ENCODE measurements around the gene BOK. TPM values are rescaled to one million over a fixed set of nuclear protein-coding genes. Genes with fewer than 3 reads are reported as not detected.
"Not testable (repeated sequence)": the region's sequence is repeated elsewhere in the genome, so short reads cannot be mapped to it uniquely, and the experiment has no call there.

Gene BOK, protein sequence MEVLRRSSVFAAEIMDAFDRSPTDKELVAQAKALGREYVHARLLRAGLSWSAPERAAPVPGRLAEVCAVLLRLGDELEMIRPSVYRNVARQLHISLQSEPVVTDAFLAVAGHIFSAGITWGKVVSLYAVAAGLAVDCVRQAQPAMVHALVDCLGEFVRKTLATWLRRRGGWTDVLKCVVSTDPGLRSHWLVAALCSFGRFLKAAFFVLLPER
- total RNA-seq: 4.5 TPM
- long read RNA-seq, transcript BOK-201 (5 exons, 2,657 nt): major isoform, 7 of 13 reads
- long read RNA-seq, partial matches to known transcripts: 5 of 13 reads
- long read RNA-seq, other reads (novel, unspliced or antisense): 1 of 13 reads

DNA sequence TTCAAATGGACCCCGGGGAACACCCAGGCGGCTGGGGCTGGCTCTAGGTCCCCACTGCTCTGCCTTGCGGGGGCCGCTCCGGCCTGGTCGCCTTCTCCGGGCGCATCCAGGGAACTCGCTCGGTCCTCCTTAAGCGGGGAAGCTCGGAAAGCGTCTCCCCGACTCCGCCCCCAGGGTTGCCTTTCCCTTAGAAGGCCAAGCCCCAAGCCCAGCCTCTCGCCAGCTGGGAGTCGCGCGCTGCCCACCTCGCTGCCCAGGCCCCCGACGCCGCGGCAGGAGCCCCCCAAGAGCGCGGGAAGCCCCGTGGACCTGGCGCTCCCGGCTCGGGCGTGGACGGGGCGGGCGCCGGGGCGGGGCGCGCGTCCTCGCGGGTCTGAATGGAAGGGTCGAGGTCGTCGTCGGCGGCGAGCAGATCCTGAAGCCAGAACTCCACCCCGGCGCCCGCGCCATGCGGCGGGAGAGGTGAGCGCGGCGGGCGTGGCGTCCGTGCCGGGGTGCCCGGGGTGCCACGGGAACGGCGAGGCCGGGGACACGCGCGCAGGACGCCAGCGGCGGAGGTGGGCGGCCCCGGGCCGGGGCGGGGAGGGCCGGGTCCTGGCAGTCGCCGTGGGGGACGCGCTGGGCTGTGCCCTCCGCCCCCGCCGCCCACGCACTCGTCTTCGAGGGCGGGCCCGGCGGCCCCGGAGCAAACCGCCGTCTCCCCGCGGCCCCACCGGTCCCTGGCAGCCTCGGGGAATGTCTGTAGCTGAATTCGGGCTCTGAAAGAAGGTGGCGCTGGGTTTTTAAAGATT lies at the start of gene BOK:
BOK (plus strand) TSS at position 214 of the 791 bp plus-strand sequence. CDS start 739 bp downstream, outside the sequence.
- intact Hi-C loops (cut with DNase I): loop anchor here (2.0 kb wide), 1 partner anchor 52 kb away; no protein-coding TSS in a partner anchor
- no peak for DNase-seq (ENCODE audit: missing footprints)

DNA sequence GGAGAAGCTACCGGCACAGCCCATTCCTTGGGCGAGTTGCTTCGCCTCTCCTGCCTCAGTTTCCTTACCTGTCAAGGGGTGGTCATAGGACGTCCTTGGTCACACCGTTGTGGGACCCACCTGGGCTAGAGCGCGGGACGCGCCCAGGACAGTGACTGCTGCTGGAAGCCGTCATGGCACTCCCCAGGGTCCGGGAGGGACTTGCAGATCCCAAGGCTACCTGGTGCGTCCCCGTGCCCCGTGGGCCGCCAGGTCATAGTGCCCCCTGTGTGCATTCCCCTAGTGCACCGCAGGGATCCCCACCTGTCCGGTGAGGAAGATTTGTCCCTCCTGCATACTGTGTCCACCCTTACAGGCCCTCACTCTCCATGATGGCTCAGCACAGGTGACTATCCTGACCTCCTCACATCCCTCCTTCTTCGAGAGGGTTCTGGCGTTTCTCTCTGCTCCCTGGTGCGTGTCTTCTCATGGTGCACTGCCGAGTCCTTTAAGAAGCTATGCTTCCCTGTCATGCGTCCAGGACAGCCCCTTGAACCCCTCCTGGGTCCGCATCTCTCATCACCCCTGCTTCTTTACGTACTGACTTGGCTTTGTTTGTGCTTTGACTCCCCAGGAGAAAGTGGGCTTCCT lies 49.3 kb upstream of the BOK start:
- ATAC-seq: no peak
- DNase-seq (ENCODE audit: missing footprints): no peak
- intact Hi-C loops (cut with DNase I): loop anchor here (5.0 kb wide), 3 partner anchors 103 to 192 kb away; partner anchors contain the start of genes FARP2, HDLBP and SEPTIN2

More for the DNA sequence above, at the start of gene BOK:
- ATAC-seq: no peak

DNA sequence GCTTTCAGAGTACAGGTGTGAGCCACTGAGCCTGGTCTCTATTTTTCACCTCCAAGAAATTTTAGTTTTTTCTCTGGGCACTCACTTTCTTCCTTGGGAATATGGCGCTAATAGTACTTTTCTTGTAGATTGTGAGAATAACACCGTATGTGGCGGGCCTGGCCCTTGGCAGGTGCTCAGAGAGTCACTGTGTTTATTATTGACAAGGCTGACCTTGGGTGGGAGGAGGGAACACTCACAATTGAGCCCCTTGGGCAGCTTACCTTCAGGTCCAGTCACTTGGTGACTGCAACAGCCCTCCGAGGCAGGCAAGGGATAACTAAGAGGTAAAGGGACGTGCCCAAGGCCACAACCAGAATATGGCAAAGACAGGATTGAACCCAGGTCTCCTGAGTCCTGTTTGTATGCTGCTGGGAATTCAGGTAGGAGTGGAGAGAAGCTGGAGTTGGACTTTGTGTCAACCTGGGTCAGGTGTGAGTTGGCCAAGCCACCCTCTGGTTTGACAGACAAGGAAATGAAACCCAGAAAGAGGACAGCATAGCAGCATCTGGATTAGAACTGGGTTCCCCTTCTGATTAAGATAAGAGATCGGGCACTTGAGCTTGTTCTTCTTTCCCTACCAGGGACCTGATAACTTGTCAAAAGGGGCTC lies 47.3 kb upstream of the BOK start:
- intact Hi-C loops (cut with DNase I): no loop called here
- ATAC-seq (no peak), DNase-seq (ENCODE audit: missing footprints) (peak; percentile 21)

DNA sequence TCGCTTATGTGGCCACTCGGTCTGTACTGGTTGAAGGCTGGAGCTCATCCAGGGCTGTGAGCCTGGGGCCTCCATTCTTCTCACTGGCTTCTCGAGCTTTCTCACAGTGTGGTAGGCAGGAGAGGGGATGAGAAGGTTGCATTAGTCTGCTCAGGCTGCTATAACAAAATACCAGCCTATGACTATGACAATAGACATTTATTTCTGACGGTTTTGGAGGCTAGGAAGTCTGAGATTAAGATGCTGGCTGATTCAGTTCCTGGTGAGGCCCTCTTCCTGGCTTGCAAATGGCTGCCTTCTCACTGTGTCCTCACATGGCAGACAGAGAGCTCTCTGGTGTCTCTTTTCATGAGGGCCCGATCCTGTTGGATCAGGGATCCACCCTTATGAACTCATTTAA lies 44.0 kb upstream of the BOK start:
- peak; percentile 13 for DNase-seq (ENCODE audit: missing footprints)
- ATAC-seq: no peak
- intact Hi-C loops (cut with DNase I): no loop called here

DNA sequence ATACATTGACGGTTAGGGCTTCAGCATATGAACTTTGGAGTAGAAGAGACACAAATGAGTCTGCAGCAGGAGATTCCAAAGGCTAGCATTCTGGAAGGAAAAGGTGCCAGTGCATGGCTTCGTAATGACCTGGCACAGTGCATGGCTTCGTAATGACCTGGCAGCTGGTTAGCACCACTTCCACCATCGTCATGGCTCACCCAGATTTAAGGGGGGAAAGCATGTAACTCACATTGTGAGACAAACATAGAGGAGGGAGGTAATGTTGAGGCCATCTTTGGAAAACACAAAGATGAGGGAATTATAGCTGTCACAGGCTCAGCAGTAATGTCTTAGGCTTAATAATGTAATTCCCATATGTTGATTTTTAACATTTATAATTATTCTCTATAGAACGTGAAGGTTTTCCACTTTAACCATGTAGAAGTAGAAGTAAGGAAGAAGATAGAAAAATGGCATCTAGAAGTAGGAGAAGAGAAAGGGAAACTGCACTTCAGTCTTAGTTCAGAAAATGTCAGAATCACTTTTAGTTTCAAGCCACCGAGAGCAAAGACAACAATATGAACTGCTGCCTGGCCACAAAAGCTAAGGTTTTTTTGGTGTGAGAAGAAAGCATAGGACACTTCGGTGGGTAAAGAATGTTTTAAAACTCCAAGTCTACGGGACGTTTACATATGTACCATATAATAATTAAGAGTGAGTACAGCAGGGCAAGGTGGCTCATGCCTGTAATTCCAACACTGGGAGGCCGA lies 43.4 kb upstream of the BOK start:
- DNase-seq (ENCODE audit: missing footprints) (no peak), ATAC-seq (no peak)
- intact Hi-C loops (cut with DNase I): no loop called here

DNA sequence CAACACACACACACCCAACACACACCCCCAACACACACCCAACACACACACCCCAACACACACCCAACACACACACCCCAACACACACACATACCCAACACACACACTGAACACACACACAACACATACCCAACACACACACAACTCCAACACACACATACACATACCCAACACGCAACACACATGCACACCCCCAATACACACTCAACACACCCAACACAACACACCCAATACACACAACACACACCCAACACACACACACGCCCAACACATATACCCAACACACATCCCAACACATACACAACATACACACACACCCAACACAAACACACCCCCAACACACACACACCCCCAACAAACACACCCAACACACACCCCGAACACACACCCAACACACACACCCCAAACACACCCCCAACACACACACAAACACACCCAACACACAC lies 42.0 kb upstream of the BOK start:
- intact Hi-C loops (cut with DNase I): no loop called here

DNA sequence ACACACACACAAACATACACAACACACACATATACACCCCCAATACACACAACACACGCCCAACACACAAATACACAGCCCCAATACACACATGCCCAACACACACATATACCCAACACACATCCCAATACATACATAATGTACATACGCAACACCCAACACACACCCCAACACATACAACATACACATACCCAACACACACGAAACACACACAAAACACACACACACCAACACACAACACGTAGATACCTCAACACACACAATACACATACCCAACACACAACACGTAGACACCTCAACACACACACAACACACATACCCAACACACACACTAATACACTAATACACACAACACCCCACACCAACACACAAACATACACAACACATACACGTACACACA lies 41.2 kb upstream of the BOK start:
- intact Hi-C loops (cut with DNase I): no loop called here
- ATAC-seq (no peak), DNase-seq (ENCODE audit: missing footprints) (no peak)

More for the DNA sequence above, 42.0 kb upstream of the BOK start:
- ATAC-seq (no peak), DNase-seq (ENCODE audit: missing footprints) (no peak)

DNA sequence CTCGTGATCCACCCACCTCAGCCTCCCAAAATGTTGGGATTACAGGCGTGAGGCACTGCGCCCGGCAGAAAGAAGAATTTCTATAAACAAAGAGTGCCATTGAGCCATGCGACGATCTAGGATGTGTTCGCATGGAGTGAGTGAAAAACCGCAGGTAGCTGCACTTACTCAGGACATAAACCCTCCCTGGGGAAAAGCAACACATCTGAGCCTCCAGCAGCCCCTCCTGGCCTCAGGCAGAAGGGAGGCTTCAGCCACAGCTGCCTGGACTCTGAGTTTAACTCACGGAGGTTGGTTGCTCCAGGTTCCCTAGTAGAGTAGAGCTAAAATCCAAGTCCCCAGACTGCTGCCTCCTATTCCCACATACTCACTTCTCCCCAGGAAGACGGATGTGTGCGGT lies 38.9 kb upstream of the BOK start:
- DNase-seq (ENCODE audit: missing footprints) (peak; percentile 43), ATAC-seq (no peak)
- intact Hi-C loops (cut with DNase I): no loop called here

DNA sequence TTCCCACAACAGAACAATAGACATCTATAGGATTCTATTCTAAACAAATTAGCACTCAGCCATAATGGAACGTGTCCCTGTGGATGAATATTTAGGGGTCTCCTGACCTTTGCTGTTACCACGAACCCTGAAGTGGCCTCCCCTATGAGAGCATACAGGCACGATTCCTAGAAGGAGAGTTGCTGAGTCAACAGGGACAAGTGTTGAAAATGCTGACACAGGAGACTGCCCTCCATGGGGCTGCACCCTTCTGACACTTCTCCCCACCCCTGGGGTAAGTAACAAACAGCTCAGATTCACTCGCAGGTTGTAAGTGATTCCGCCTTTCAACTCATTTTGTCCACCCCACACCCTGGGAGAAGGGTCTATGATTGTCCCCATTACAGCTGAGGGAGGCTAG lies 36.1 kb upstream of the BOK start:
- ATAC-seq: no peak
- intact Hi-C loops (cut with DNase I): no loop called here

DNA sequence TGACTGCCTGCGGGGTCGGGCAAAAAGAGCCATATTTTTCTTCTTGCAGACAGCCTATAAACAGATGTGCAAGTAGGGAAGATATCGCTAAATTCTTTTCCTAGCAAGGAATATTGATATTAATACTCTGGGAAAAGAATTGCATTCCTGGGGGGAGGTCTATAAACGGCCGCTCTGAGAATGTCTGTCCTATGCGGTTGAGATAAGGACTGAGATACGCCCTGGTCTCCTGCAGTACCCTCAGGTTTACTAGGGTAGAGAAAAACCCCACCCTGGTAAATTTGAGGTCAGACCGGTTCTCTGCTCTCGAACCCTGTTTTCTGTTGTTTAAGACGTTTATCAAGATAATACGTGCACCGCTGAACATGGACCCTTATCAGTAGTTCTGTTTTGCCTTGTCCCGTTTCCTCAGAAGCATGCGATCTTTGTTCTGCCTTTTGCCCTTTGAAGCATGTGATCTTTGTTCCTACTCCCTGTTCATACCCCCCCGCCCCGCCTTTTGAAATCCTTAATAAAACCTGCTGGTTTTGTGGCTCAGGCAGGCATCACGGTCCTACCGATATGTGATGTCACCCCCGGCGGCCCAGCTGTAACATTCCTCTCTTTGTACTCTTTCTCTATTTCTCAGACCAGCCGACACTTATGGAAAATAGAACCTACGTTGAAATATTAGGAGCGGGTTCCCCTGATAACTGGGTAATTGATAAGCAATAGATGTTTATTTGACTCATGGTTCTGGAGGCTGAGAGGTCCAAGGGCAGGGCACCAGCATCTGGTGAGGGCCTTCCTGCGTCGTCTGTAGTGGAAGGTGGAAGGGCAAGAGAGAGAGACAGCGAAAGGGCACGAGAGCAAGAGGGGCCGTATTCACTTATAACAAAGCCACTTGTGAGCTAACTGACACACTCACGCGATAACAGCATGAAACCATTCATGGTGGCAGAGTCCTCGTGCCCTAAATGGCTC lies 32.4 kb upstream of the BOK start:
- ATAC-seq; intact Hi-C loops (cut with DNase I); DNase-seq (ENCODE audit: missing footprints): not testable (repeated sequence)

More for the DNA sequence above, 36.1 kb upstream of the BOK start:
- no peak for DNase-seq (ENCODE audit: missing footprints)

DNA sequence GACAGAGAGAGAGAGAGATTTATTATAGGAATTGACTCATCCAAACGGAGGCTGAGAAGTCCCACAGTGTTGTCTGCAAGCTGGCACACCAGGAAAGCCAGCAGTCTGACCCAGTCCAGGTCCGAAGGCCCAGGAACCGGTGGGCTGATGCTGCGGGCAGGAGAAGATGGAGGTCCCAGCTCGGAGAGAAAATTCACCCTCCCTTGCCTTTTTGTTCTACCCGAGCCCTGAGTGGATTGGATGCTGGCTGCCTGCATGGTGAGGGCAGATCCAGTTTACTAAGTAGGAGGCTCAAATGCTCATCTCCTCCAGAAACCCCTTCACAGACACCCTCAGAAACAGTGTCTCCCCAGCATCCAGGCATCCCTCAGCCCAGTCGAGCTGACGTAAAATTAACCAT lies 28.0 kb upstream of the BOK start:
- intact Hi-C loops (cut with DNase I): no loop called here
- no peak for ATAC-seq
- DNase-seq (ENCODE audit: missing footprints): peak; percentile 50

DNA sequence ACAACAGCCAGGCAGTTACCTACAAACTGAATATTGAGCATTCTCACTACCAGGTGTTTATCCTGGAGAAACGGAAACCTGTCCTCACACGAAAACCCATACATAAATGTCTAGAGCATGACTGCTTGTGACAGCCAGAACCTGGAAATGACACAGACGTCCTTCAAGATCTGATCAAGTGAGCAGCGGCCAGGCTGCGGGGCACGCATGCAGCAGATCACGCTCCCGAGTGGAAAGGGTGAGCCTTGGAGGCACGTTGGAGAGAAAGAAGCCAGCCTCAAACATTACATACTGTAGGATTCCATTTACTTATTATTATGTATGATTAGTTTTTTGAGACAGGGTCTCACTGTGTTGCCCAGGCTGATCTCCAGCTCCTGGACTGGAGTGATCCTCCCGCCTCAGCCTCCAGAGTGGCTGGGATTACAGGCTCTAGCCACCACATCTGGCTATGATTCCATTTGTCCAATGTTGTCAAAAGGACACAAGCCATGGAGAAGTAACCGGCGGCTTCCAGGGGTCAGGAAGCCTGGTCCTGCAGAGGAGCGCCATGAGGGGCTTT lies 27.3 kb upstream of the BOK start:
- DNase-seq (ENCODE audit: missing footprints) (peak; percentile 9), ATAC-seq (no peak)
- intact Hi-C loops (cut with DNase I): no loop called here

DNA sequence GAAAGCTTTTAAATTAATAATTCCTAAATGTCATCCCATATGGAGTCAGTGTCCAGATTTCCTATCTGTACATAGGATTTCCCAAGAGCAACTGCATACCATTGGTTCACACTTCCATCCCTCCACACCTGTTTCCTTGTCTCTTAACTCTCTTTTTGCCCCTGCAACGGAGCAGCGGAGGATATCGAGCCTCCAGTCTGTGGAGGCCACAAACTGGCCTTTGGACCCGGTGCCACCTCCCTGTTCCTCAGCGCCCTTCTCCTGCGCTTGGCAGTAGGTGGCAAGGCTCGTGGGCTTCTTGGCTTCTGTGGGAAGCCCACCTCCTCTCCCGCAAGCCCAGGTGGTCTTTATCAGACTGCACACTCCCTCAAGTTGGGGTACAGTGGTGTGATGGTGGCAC lies 26.4 kb upstream of the BOK start:
- no peak for ATAC-seq
- DNase-seq (ENCODE audit: missing footprints): no peak
- intact Hi-C loops (cut with DNase I): no loop called here

DNA sequence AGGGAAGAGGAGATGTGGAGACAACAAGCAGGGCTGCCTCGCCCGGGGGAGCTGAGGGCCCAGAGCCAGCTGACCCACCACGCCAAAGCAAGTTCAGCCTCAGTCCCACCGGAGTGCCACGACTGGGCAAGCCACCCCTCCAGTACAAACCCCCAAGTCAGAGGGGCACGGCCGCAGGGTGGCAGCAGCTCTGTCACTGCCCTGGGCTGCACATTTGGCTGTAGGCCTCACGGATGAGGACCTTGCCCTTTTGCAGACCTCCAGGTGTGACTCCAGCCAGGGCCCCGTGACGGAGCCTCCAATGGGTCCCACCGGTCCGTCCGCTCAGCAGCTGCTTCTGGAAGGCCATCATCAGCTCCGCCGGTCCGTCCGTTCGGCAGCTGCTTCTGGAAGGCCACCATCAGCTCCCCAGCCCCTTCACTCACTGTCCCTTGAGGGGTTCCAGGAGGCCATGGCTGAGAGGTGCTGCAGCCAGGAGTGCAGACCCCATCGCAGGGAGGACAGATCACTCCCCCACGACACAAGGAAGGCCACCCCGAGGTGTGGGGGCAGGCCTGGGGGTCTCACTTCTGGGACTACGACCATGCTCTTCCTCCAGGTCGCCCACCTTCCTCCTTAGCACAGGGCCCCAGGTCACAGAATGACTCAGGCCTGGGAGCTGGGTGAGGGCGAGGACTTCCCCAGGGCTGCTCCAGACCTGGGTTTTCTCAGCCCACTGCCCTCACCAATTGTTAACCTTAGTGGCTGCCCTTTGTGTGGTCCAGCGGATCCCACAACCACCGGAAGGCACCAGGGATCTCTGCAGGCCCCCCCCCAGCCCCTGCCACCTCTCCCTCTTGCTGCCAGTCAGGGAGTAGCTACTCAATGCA lies 25.6 kb upstream of the BOK start:
- ATAC-seq (no peak), DNase-seq (ENCODE audit: missing footprints) (no peak)
- intact Hi-C loops (cut with DNase I): no loop called here

DNA sequence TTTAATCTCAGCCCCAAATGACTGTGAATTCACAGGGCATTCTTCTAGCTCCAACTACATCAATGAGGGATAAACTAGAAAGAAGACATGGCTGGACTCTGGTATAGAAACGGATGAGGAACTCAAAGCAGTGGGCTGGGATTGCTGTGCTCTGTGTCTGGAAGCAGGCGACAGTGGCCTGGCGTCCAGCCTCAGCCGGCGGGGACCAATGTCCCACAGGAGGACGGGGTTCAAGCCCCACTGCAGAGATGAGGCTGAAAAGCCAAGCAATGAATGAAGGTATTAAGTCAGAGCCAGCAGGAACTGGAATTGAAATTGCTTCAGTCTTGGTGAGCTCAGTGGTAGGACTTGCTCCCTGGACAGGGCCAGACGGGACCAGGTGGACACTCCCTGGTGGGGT lies 24.3 kb upstream of the BOK start:
- ATAC-seq (no peak), DNase-seq (ENCODE audit: missing footprints) (no peak)
- intact Hi-C loops (cut with DNase I): no loop called here

All from Right ventricle myocardium inferior (tissue), 1 donor.